ENCODE data around the gene NEUROD6. TPM values are rescaled to one million over a fixed set of nuclear protein-coding genes. Genes with fewer than 3 reads are reported as not detected.

NEUROD6 gene
- total RNA-seq, 1 experiment from 2014 or later: not detected

DNA sequence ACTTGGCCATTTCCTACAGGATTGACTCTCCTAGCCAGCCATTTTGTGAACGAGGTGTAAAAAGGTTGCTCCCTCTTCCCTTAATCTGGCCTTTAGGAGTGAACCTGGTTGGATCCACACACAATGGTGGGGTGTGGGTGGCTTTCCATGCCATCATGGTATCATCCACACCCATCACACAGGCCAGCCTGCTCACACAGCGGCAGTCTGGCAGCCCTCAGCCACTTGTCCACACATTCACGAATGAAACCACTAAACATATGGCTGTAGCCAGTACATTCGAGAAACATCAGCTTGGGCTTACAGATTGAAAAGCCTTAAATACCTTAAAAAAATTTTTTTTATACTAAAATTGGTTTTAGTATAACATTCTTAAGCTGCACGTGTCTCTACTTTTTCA is 31.9 kb downstream of the NEUROD6 start:
- peaks cover 19% of the 10 kb centered on the region for H3K4me1 Mint-ChIP-seq
- H3K27ac Mint-ChIP-seq: no peak overlapping the region
- no peak overlapping the region for H3K4me3 Mint-ChIP-seq
- CTCF ChIA-PET: interaction anchor here (2.4 kb wide), 1 partner anchor 27 kb away, joined by 8 read pairs; no protein-coding TSS in a partner anchor
- ATAC-seq (no peak), DNase-seq (ENCODE audit: low spot score) (no peak)
- H3K36me3 Mint-ChIP-seq: no peaks in the 10 kb centered on the region
- TF ChIP-seq GTF2I (CRISPR knock-in tag; conservative IDR thresholded peaks at IDR 0.05) (no peak), MLX (CRISPR knock-in tag; IDR thresholded peaks at IDR 0.05) (no peak), TEAD1 (CRISPR knock-in tag; IDR thresholded peaks at IDR 0.05) (no peak), GRHL2 (CRISPR knock-in tag; IDR thresholded peaks at IDR 0.05; ENCODE audit: insufficient replicate concordance, severe bottlenecking) (no peak), TP53 (CRISPR knock-in tag; IDR thresholded peaks at IDR 0.05) (no peak), NFATC4 (CRISPR knock-in tag; IDR thresholded peaks at IDR 0.05) (no peak), AR (CRISPR knock-in tag; IDR thresholded peaks at IDR 0.05) (no peak), NR1H2 (CRISPR knock-in tag; IDR thresholded peaks at IDR 0.05) (no peak), NR3C1 (CRISPR knock-in tag; conservative IDR thresholded peaks at IDR 0.05; ENCODE audit: low read depth) (no peak), ELF4 (CRISPR knock-in tag; IDR thresholded peaks at IDR 0.05; ENCODE audit: low read depth) (no peak), ZNF396 (CRISPR knock-in tag; IDR thresholded peaks at IDR 0.05; ENCODE audit: borderline replicate concordance) (no peak)
- TF ChIP-seq, protein P1, sequence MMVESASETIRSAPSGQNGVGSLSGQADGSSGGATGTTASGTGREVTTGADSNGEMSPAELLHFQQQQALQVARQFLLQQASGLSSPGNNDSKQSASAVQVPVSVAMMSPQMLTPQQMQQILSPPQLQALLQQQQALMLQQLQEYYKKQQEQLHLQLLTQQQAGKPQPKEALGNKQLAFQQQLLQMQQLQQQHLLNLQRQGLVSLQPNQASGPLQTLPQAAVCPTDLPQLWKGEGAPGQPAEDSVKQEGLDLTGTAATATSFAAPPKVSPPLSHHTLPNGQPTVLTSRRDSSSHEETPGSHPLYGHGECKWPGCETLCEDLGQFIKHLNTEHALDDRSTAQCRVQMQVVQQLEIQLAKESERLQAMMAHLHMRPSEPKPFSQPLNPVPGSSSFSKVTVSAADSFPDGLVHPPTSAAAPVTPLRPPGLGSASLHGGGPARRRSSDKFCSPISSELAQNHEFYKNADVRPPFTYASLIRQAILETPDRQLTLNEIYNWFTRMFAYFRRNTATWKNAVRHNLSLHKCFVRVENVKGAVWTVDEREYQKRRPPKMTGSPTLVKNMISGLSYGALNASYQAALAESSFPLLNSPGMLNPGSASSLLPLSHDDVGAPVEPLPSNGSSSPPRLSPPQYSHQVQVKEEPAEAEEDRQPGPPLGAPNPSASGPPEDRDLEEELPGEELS (CRISPR knock-in tag; IDR thresholded peaks at IDR 0.05): no peak
- TF ChIP-seq, protein P2, sequence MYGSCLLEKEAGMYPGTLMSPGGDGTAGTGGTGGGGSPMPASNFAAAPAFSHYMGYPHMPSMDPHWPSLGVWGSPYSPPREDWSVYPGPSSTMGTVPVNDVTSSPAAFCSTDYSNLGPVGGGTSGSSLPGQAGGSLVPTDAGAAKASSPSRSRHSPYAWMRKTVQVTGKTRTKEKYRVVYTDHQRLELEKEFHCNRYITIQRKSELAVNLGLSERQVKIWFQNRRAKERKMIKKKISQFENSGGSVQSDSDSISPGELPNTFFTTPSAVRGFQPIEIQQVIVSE (CRISPR knock-in tag; IDR thresholded peaks at IDR 0.05; ENCODE audit: borderline replicate concordance): no peak
- TF ChIP-seq, protein P3, sequence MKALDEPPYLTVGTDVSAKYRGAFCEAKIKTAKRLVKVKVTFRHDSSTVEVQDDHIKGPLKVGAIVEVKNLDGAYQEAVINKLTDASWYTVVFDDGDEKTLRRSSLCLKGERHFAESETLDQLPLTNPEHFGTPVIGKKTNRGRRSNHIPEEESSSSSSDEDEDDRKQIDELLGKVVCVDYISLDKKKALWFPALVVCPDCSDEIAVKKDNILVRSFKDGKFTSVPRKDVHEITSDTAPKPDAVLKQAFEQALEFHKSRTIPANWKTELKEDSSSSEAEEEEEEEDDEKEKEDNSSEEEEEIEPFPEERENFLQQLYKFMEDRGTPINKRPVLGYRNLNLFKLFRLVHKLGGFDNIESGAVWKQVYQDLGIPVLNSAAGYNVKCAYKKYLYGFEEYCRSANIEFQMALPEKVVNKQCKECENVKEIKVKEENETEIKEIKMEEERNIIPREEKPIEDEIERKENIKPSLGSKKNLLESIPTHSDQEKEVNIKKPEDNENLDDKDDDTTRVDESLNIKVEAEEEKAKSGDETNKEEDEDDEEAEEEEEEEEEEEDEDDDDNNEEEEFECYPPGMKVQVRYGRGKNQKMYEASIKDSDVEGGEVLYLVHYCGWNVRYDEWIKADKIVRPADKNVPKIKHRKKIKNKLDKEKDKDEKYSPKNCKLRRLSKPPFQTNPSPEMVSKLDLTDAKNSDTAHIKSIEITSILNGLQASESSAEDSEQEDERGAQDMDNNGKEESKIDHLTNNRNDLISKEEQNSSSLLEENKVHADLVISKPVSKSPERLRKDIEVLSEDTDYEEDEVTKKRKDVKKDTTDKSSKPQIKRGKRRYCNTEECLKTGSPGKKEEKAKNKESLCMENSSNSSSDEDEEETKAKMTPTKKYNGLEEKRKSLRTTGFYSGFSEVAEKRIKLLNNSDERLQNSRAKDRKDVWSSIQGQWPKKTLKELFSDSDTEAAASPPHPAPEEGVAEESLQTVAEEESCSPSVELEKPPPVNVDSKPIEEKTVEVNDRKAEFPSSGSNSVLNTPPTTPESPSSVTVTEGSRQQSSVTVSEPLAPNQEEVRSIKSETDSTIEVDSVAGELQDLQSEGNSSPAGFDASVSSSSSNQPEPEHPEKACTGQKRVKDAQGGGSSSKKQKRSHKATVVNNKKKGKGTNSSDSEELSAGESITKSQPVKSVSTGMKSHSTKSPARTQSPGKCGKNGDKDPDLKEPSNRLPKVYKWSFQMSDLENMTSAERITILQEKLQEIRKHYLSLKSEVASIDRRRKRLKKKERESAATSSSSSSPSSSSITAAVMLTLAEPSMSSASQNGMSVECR (CRISPR knock-in tag; IDR thresholded peaks at IDR 0.05; ENCODE audit: borderline replicate concordance): no peak
- H3K27me3 Mint-ChIP-seq (ENCODE audit: low read depth): no peaks in the 10 kb centered on the region; the same call in none of the 2 replicates
- POLR2A ChIA-PET: no interaction called here
- no peaks in the 10 kb centered on the region for H3K9me3 Mint-ChIP-seq

GRCh38 chr7:31307972-31308371 is 32.6 kb downstream of the NEUROD6 start:
- DNase-seq (ENCODE audit: low spot score) (no peak), ATAC-seq (no peak)
- Mint-ChIP-seq H3K4me1 (peaks cover 19% of the 10 kb centered on the region), H3K9me3 (no peaks in the 10 kb centered on the region), H3K36me3 (no peaks in the 10 kb centered on the region), H3K27me3 (ENCODE audit: low read depth) (no peaks in the 10 kb centered on the region; the same call in none of the 2 replicates), H3K4me3 (no peak overlapping the region), H3K27ac (no peak overlapping the region)
- CTCF ChIA-PET: no interaction called here
- no peak for TF ChIP-seq SMAD3 (CRISPR knock-in tag; IDR thresholded peaks at IDR 0.05; ENCODE audit: borderline replicate concordance)
- TF ChIP-seq TEAD1 (CRISPR knock-in tag; IDR thresholded peaks at IDR 0.05): no peak
- TF ChIP-seq TP53 (CRISPR knock-in tag; IDR thresholded peaks at IDR 0.05): no peak
- POLR2A ChIA-PET: no interaction called here
